ENCODE data around the gene SLC4A1. TPM values are rescaled to one million over a fixed set of nuclear protein-coding genes. Genes with fewer than 3 reads are reported as not detected.
A peak's percentile ranks its signal among the peaks of the same experiment; 100 is the strongest.

The SLC4A1 gene
- total and polyA plus RNA-seq, 2 of the 13 experiments (the other 11 are each of a cell fraction or from before 2014, with no cell fraction given) = not detected

GRCh38 chr17:44308320-44308818 is 40.4 kb upstream of the SLC4A1 start, which contains the start of gene RUNDC3A (continued):
- TF ChIP-seq SNRNP70 (IDR thresholded peaks at IDR 0.05; ENCODE audit: low read depth, low read length) (no peak), SRY (CRISPR knock-in tag; IDR thresholded peaks at IDR 0.05) (no peak), ZNF75D (CRISPR knock-in tag; IDR thresholded peaks at IDR 0.05; ENCODE audit: borderline replicate concordance) (no peak), NCOA5 (CRISPR knock-in tag; IDR thresholded peaks at IDR 0.05) (no peak), MTF1 (CRISPR knock-in tag; IDR thresholded peaks at IDR 0.05) (peak; percentile 72; the same call in 1 of the 2 replicates), ZNF768 (CRISPR knock-in tag; IDR thresholded peaks at IDR 0.05) (peak; percentile 73; the same call in 1 of the 2 replicates), ZNF496 (CRISPR knock-in tag; IDR thresholded peaks at IDR 0.05; ENCODE audit: insufficient replicate concordance) (no peak), THAP8 (CRISPR knock-in tag; IDR thresholded peaks at IDR 0.05; ENCODE audit: borderline replicate concordance) (no peak), ZNF484 (CRISPR knock-in tag; IDR thresholded peaks at IDR 0.05; ENCODE audit: borderline replicate concordance, low read depth) (no peak), ZNF720 (CRISPR knock-in tag; IDR thresholded peaks at IDR 0.05) (no peak), CCDC6 (CRISPR knock-in tag; IDR thresholded peaks at IDR 0.05) (peak; percentile 73; the same call in 1 of the 2 replicates), MAFF (IDR thresholded peaks at IDR 0.05; ENCODE audit: low read depth, low read length) (no peak), ZNF101 (CRISPR knock-in tag; IDR thresholded peaks at IDR 0.05; ENCODE audit: borderline replicate concordance, low read depth) (no peak), ZNF512B (CRISPR knock-in tag; IDR thresholded peaks at IDR 0.05; ENCODE audit: borderline replicate concordance) (no peak), ELF1 (CRISPR knock-in tag; IDR thresholded peaks at IDR 0.05) (no peak), GRHL1 (CRISPR knock-in tag; conservative IDR thresholded peaks at IDR 0.05) (no peak), NFIC (IDR thresholded peaks at IDR 0.05; ENCODE audit: low read length) (no peak), HMGXB4 (CRISPR knock-in tag; IDR thresholded peaks at IDR 0.05; ENCODE audit: borderline replicate concordance in 1 of 2, low read depth in 1 of 2) (no peak), PBX3 (CRISPR knock-in tag; IDR thresholded peaks at IDR 0.05; ENCODE audit: borderline replicate concordance) (0 out of 2 replicates have a peak, but pooled peaks have one; percentile 42), ZNF737 (CRISPR knock-in tag; IDR thresholded peaks at IDR 0.05; ENCODE audit: borderline replicate concordance) (no peak), NONO (IDR thresholded peaks at IDR 0.05) (no peak), NONO (CRISPR knock-in tag; conservative IDR thresholded peaks at IDR 0.05) (0 out of 2 replicates have a peak, but pooled peaks have one; percentile 39)
